GM10248 (cell line): ENCODE data around the gene WDR93.

Experiments
- CTCF ChIA-PET: fragments of 300-600 bp; sonication (Branson Sonifier 250); formaldehyde crosslinking; extraction: SDS; loops from one replicate; lab custom pipeline; 2021; ENCODE audit warnings: antibody characterized with exemption; lab: Yijun Ruan, JAX
- POLR2A ChIA-PET: fragments of 350-650 bp; sonication (Branson Sonifier 250); formaldehyde crosslinking; extraction: SDS; loops from one replicate; lab custom pipeline; 2020; ENCODE audit warnings: antibody characterized with exemption; lab: Yijun Ruan, JAX
- DNase-seq: peaks from one replicate; pipeline ENCODE4 v3.0.0; 2012; ENCODE audit errors: extremely low spot score
- TF ChIP-seq, protein P1 (sequence below): IDR thresholded peaks from 2 replicates; pipeline ENCODE4 v1.5.1; 2012; ENCODE audit warnings: mild to moderate bottlenecking, low read depth; ENCODE audit errors: extremely low read depth, missing control alignments, control extremely low read depth

Gene WDR93

DNA sequence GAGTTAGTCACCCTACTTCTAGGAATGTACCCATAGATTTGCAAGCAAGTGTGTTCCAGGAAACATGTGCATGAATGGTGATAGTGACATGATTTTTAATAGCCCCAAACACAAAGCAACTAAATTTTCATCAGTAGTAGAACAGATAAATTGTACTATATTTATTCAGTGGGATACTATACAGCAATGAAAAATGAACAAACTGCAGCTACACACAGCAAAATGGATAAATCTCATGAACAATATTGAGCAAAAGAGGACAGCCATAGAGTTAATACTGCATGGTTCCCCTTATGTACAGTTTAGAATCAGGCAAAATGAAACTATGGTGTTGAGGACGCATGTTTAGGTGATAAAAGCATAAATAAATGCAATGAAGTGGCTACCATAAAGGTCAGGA is 34.5 kb downstream of the WDR93 start:
- DNase-seq = no peak
- TF ChIP-seq, protein P1, sequence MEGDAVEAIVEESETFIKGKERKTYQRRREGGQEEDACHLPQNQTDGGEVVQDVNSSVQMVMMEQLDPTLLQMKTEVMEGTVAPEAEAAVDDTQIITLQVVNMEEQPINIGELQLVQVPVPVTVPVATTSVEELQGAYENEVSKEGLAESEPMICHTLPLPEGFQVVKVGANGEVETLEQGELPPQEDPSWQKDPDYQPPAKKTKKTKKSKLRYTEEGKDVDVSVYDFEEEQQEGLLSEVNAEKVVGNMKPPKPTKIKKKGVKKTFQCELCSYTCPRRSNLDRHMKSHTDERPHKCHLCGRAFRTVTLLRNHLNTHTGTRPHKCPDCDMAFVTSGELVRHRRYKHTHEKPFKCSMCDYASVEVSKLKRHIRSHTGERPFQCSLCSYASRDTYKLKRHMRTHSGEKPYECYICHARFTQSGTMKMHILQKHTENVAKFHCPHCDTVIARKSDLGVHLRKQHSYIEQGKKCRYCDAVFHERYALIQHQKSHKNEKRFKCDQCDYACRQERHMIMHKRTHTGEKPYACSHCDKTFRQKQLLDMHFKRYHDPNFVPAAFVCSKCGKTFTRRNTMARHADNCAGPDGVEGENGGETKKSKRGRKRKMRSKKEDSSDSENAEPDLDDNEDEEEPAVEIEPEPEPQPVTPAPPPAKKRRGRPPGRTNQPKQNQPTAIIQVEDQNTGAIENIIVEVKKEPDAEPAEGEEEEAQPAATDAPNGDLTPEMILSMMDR = no peak
- ChIA-PET POLR2A (no interaction called here), CTCF (interaction anchor here (1.3 kb wide), 1 partner anchor 15 kb away, joined by 3 read pairs; no protein-coding TSS in a partner anchor)

DNA sequence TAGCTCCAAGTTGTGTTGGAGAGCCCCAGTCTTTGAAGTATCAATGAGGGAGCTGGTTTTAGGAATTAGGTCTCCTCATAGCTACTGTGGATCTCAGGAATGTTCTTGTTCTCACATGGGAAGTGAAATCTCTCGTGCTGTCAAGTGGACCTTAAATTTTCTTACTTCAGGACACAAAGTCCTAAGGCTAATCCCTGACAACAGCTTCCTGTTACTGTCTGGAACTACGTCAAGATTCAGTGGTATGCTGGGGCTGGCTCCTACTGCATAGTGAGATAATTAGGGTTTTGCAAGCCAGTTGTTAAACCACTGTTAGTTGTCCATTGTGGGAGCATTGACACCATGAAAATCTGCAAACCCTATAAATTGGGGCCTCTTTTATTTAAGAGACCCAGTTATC is 37.6 kb downstream of the WDR93 start:
- no peak for DNase-seq
- CTCF ChIA-PET = interaction anchor here (1.1 to 4.7 kb wide), 5 partner anchors 8 to 160 kb away, joined by 3 to 18 read pairs (median 4); no protein-coding TSS in a partner anchor
- POLR2A ChIA-PET = no interaction called here
- TF ChIP-seq, protein P1 = no peak

DNA sequence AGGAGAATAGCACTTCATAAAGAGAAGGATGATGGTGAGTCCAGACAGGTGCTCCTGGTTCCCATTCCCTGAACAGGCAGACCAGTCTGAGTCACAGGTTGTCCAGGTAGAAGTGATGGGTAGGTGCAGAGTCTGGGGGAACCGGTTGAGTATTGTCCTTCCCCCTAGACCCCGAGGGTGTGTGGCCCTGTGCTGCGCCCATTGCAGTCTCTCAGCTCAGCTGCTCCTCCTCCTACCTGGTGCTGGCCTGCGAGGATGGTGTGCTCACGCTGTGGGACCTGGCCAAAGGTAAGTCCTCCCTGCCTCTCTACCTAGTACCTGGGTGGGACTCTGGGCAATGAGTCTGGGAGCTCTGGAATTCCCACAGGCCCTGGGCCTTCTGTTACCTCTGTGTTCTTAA is 40.7 kb downstream of the WDR93 start:
- ChIA-PET CTCF (interaction anchor here (1.3 to 2.2 kb wide), 6 partner anchors 9 to 490 kb away, joined by 3 to 22 read pairs (median 4); no protein-coding TSS in a partner anchor), POLR2A (no interaction called here)
- DNase-seq = no peak
- TF ChIP-seq, protein P1 = no peak

DNA sequence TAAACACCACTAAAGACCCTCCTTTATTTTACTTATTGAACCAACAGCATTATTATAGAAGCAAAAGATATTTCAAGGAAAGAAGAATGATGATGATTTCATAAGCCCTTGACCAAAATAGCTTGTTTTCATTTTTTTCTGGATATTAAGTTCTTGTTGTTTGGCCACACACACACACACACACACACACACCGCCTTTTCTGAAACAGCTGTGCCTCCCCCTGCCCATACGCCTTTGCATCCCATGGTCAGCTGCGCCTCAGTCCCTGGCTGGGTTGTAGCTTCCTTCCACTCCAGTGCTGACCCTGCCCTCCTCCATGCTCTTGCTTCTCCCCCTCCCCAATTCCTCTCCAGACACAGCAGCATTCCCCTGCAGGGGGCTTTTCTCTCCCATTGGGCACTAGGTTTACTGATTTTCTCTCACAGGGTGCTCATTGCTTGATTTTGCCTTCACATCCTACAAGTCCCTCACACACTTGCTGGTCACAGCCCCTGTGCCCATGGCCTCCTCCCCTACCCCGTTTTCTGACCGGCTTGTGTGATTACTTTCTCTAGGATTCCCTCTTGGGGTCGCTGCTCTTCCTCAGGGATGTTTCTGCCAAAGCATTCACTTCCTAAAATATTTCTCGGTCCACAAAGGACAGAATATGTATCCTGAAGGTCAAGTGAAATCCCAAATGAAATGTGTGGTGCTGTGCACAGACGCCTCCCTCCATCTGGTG is 42.0 kb downstream of the WDR93 start:
- TF ChIP-seq, protein P1 = no peak
- ChIA-PET POLR2A (no interaction called here), CTCF (interaction anchor here (1.3 to 2.2 kb wide), 8 partner anchors 8 to 374 kb away, joined by 3 to 22 read pairs (median 4); no protein-coding TSS in a partner anchor)
- DNase-seq = no peak

DNA sequence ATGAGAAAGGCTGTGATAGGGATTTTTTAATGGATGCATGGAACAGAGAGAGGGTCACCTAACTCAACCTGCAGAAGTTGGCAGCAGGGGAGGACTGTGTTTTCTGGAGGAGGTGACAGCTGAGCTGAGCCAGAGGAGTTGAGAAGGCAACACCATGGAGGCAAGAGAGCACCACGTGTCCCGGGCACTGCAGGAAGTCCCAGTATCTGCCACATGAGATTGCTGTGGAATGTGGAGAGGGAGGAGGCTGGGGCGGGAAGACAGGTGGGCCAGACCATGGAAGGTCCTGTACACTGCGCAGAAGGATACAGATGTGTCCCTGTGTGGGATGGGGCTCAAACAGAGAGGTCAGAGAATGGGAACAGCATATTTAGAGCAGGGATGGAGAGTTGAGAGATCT is 45.2 kb downstream of the WDR93 start:
- no peak for DNase-seq
- ChIA-PET CTCF (interaction anchor here (1.2 kb wide), 1 partner anchor 25 kb away, joined by 3 read pairs; no protein-coding TSS in a partner anchor), POLR2A (no interaction called here)
- TF ChIP-seq, protein P1 = no peak

DNA sequence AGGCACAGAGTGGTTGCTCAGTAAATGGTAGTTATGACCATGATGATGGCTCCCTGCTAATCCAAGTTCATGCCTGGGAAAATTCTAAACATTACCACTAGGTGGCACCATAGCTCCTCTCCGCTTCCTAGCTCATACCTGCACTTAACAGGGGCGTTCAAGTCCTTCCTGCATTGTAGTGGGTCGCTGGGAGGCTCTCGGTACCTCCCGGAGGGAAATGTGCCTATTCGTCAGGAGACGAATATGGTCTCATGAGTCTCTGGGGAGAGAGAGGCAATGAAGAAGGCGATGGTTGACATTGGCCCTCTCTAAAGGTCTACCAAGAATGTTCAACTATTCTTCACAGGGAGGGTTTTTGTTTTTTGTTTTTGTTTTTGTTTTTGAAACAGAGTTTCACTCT is 49.5 kb downstream of the WDR93 start:
- CTCF ChIA-PET = interaction anchor here (0.6 to 2.7 kb wide), 34 partner anchors 8 to 349 kb away, joined by 3 to 45 read pairs (median 4); partner anchors contain the start of genes AP3S2 and MESP1
- POLR2A ChIA-PET = no interaction called here
- peak; percentile 81 for DNase-seq
- TF ChIP-seq, protein P1 = peak; percentile 79
